ENCODE results near the gene NECTIN1.

DNA sequence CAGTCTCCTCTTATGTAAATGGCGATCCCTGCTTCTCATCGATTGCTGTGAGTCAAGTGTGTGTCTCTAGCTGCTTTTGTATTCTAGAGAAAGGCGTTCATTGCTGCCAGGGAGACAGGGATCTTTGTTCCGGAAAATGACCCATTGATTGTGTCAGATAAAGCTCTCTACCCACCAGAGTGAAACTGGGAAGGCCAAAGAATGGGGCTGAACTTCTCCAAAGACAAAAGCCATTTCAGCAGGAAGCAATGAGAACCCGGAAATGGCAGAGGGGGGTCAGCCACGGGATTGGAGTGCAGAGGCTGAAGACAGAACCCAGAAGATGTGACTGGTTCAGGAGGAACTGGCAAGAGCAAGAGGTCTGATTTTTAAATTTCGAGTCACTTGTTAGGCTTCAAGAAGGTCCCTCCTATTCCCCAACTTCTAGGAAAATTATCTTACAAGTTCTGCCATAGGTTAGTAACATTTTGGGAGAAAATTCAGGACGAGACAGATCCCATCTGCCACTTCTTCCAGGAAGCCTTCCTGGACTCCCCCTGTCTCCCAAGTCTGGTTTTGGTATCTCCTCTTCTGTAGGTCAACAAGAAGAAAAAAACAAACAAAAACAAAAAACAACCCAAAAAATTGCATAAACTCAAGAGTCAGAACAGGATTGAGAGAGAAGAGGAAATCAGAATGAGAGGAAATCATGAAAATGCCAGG, 110.6 kb downstream of the NECTIN1 start:
- TF ChIP-seq EZH2 (IDR thresholded peaks at IDR 0.05; ENCODE audit: insufficient read depth, poor library complexity, severe bottlenecking) (no peak), EZH2phosphoT487 (IDR thresholded peaks at IDR 0.05; ENCODE audit: insufficient read depth, low read depth) (no peak)
